Hypothalamus (tissue), 51 donors: ENCODE measurements around the gene MBD3L5.
"Not testable (repeated sequence)": the region's sequence is repeated elsewhere in the genome, so short reads cannot be mapped to it uniquely, and the experiment has no call there.

ENCODE experiments used
- DNase-seq, 51 donors: peaks; one replicate each; lab custom pipeline; 2025; lab: John Stamatoyannopoulos, UW

MBD3L5 gene

DNA sequence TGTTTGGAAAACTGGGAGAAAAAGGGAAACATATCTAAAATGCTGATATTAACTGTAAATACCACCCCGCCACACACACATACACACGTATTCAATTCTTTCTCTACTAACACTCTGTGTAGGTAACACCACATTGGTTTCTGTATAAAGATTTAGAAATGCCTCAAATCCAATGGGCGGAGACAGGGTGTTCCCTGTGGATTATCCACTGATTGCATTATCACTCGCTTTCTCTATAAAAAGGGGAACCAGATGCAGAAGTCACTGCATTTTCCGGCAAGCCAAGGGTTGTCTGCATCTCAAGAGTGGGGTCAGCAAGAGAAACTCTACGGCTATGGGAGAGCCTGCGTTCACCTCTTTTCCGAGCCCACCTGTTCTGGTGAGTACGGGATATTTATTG lies at the start of gene MBD3L5:
MBD3L5 (plus strand) TSS at position 301 of the 400 bp plus-strand sequence; CDS start at position 335, 34 bp downstream.
- not testable (repeated sequence) for DNase-seq

DNA sequence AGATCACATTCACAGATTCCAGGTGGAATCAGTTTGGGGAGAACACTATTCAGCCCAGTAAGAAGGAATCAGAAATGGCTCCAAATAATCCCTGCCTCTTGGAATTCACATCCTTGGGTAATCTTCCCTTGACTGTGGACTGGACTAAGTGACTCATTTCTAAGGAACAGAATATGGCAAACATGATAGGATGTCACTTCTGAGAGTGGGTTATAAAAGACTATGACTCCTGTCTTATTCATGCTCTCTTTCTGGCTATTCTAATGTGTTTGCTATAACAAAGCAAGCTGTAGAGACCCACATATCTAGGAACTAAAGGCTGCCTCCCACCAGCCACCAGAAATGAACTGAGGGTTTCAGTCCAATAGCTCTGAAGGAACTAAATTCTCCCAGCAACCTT lies 46.9 kb upstream of the MBD3L5 start:
- DNase-seq, result no peak

GRCh38 chr19:6987850-6988249 lies 42.5 kb upstream of the MBD3L5 start:
- DNase-seq, result no peak

DNA sequence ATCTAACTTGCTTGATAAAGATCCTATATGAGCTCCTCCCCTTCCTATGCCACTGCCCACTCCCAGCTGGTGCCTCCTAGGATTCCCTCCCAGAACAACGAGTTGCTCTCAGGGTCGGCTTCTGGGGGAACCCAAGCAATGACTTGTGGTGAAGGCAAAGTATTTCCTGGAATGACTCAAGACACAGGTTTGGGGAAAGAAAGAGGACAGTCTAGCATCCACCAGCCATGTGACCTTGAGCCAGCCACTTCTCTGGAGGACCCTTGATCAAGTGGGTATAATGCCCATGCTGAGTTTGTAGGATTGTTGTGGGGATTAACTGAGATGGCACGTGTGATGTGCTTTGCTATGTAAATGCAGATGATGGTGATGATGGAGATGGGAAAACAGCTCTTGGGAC lies 42.1 kb upstream of the MBD3L5 start:
- DNase-seq, result no peak

- no peak for DNase-seq
Measured at GRCh38 chr19:6995054-6995453, 35.3 kb upstream of the MBD3L5 start.

DNA sequence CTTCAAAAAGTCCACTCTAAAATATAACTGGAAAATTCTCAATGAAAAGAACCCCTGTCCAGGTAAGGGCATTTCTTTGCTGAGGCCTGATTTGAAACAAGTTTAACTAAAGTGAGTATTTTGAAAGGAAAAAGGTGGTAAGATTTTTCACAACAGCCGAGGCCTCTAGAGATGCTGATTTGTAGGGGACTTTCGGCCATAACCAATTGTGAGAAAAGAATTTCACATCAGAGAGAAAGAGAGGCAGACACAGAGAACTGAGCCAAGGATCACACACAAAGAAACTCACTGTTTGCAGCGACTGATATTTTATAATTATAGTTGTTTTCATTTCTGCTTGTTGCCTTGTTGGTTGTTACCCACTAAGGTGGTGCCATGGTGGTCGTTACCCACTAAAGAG lies 33.6 kb upstream of the MBD3L5 start:
- DNase-seq, result no peak

- no peak for DNase-seq
Measured at GRCh38 chr19:6997679-6998445, 32.5 kb upstream of the MBD3L5 start.

GRCh38 chr19:6999933-7000332 lies 30.4 kb upstream of the MBD3L5 start:
- DNase-seq, result no peak

DNA sequence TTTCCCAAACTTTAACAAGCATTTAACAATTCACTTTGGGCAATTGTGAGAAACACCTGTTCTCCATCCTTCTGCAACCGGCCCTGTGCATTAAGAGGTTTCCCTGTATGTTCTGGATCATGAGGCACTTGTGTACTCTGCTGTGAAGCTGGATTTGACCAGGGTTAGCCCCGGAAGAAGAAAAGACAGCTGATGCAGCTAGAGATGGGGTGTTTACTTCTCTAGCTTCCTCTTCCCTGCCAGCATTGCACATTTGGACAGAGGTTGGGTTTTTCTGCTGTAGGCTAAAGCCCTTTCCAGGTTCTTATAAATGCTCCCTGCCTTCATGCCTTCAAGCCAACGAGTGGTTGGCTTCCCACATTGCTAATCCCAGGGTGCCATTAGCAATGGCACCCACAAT lies 30.0 kb upstream of the MBD3L5 start:
- no peak for DNase-seq

DNA sequence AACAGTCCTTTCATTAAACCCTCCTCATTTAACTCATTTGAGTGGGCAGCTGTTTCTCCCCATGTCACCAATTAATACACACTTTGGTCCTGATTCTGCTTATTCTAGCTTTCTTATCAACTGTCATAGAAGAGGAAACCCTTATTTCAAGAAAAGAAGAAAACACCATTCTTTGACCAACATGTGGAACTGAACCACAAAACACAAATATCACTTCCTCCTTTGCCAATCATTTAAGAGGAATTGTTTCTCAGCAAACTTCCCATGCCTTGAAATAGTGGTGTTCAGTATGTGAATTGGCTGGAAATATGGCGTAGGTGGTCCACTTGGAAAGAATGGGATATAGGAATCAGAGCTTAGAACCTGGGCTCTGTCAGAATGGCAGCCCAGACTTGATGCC lies 29.6 kb upstream of the MBD3L5 start:
- no peak for DNase-seq

- peak in 1 of 51 donors; percentile 3 for DNase-seq
Measured at GRCh38 chr19:7004313-7004931, 26.0 kb upstream of the MBD3L5 start.

GRCh38 chr19:7006135-7006704 lies 24.2 kb upstream of the MBD3L5 start:
- DNase-seq, result no peak

GRCh38 chr19:7007859-7008258 lies 22.5 kb upstream of the MBD3L5 start:
- no peak for DNase-seq

DNA sequence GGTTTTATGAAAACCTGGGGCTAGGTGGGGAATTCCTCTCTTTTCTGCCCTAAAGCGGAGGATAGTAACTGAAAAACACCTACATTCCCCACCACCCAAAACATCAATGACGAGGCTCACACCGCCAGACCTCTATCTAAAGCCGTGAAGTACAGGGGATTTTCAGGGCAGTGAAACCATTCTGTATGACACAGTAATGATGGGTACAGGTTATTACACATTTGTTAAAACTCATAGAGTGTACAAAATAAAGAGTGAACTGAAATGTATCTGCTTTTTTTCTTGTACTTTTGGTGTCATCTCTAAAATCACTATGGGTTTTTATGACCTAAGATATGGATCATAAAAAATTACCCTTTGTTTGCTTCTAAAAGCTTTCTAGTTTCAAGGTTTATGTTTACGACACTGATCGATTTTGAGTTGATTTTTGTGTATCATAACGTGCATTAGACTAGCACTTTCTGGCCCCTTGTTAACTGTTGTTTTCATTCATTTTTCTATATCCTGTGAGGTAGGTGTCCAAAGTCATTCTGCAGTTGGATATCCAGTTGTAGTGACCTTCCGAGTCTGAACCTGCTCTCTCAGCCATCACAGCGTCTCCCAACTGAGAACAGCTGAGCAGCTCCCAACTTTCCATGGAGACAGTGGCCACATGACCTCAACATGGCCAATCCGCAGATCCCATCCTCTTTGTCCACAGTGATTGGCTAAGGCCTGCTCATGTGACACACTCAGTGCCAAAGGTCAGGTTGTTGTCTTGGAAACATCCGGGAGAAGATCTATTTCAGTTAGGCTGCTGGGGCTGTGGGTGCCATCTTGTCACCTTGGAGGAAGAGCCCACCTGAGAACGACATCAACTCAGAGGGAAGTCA lies 19.4 kb upstream of the MBD3L5 start:
- no peak for DNase-seq

DNA sequence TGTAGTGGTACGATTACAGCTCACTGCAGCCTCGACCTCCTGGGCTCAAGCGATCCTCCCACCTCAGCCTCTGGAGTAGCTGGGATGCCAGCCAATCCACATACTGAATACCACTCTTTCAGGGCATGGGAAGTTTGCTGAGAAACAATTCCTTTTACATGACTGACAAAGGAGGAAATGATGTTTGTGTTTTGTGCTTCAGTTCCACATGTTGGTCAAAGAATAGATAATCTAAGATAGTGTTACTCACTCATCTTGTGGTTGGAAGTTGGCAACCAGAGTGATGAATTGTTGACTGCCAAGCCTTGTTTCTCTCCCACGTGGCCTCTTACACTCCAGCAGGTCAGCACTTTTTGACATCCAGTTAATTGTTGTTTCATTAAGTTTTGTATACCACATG lies 16.7 kb upstream of the MBD3L5 start:
- DNase-seq, result no peak

- no peak for DNase-seq
Measured at GRCh38 chr19:7018828-7019227, 11.6 kb upstream of the MBD3L5 start.

DNA sequence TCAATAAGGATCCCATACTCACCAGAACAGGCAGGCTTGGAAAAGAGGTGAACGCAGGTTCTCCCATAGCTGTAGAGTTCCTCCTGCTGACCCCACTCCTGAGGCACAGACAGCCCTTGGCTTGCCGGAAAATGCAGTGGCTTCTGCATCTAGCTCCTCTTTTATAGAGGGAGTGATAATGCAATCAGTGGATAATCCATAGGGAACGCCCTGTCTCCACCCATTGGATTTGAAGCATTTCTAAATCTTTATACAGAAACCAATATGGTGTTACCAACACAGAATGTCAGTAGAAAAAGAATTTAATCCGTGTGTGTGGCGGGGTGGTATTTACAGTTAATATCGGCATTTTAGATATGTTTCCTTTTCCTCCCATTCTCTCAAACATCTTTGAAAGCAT lies 9.0 kb upstream of the MBD3L5 start, which contains the start of gene MBD3L2B:
MBD3L2B (minus strand) TSS at position 101 of the 400 bp plus-strand sequence; CDS start at position 67, 34 bp downstream.
- not testable (repeated sequence) for DNase-seq

DNA sequence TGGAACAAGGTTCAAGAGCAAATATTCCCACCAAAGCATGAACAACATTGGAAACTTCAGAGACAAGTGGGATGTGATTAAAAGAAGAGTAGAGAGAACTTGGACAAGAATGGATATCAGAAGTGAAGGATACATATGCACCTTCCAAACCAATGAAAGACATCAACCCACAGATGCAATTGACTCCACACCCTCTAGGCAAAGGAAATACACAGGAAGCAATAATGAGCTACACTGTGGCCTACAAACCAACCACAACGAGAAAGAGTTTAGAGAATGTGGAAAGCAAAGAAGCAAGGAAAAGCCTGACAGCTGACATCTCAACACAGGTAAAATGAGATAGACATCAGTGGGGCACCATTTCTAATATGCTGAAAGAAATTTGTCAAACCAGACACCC lies 1.6 kb upstream of the MBD3L5 start:
- DNase-seq, result not testable (repeated sequence)

GRCh38 chr19:7040079-7040478 lies 9.7 kb downstream of the MBD3L5 start, which contains the start of gene MBD3L4:
Gene MBD3L4, minus strand, starts transcription at chr19:7040179. Its CDS starts 35 bp downstream, at chr19:7040144.
- DNase-seq, result not testable (repeated sequence)

GRCh38 chr19:7041563-7041962 lies 11.2 kb downstream of the MBD3L5 start:
- not testable (repeated sequence) for DNase-seq

DNA sequence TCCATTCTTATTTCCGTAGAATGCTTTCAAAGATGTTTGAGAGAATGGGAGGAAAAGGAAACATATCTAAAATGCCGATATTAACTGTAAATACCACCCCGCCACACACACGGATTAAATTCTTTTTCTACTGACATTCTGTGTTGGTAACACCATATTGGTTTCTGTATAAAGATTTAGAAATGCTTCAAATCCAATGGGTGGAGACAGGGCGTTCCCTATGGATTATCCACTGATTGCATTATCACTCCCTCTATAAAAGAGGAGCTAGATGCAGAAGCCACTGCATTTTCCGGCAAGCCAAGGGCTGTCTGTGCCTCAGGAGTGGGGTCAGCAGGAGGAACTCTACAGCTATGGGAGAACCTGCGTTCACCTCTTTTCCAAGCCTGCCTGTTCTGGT lies 18.6 kb downstream of the MBD3L5 start, which contains the start of gene MBD3L2:
MBD3L2 (plus strand) TSS at position 301 of the 400 bp plus-strand sequence; CDS start at position 354, 53 bp downstream.
- not testable (repeated sequence) for DNase-seq
